Stimulated activated CD4-positive, alpha-beta T cell treated with anti-CD3 and anti-CD28 coated beads, Interleukin-1b, Interleukin-23, amount 100 ng/mL, for 24 hours (primary cell): Measurements from ENCODE around the gene CDYL.

Experiments used
- DNase-seq, 4 experiments: peaks; one replicate each; pipeline ENCODE4 v3.0.0-alpha.2; 2020; ENCODE audit warnings: low read depth in 4 of 4, low spot score in 1 of 4

CDYL gene

GRCh38 chr6:4880363-4880762, 104.2 kb downstream of the CDYL start:
- no peak for DNase-seq

DNA sequence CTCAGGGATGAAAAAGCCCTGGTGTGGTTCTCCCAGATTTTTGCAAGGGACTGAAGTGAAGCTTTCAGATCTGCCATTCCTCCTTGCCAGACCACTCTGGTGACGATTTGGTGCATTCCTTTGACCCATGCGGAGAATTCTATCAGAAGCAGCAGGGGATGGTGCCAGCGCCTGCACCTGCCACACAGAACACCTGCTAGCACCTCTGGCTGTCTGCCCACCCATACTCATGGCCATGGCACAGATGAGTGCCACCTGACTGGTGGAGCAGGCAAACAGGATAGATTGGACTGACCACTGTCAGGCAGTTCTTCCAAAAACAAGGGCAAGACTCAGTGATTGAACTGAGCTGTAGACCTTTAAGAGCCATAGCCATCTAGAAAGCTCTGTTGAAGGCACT, 107.1 kb downstream of the CDYL start:
- no peak for DNase-seq

DNA sequence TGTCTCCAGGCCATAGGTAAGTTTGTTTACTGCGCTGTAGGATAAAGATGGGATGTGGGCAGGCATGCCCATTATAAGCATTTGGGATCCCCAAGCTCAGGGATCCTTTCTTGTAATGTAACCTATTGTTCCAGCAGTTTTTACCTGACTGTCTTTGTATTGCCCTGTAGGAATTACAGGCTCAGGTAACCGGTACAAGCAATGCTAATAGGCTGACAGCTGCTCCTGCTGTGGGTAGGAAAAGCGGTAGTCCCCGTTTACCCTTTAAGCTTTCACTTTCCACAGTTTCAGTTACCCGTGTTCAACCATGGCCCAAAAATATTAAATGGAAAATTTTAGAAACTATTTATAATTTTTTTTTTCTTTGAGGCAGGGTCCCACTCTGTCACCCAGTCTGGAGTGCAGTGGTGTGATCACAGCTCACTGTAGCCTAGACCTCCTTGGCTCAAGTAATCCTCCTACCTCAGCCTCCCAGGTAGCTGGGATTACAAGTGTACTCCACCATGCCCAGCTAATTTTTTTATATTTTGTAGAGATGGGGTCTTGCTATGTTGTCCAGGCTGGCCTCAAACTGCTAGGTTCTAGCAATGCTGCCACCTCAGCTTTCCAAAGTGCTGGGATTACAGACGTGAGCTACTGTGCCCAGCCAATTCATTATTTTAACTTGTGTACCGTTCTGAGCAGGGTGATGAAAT, 108.6 kb downstream of the CDYL start:
- DNase-seq = no peak

GRCh38 chr6:4885341-4885933, 109.2 kb downstream of the CDYL start:
- no peak for DNase-seq

- no peak for DNase-seq
Observed at GRCh38 chr6:4888841-4889240, 112.6 kb downstream of the CDYL start.

DNA sequence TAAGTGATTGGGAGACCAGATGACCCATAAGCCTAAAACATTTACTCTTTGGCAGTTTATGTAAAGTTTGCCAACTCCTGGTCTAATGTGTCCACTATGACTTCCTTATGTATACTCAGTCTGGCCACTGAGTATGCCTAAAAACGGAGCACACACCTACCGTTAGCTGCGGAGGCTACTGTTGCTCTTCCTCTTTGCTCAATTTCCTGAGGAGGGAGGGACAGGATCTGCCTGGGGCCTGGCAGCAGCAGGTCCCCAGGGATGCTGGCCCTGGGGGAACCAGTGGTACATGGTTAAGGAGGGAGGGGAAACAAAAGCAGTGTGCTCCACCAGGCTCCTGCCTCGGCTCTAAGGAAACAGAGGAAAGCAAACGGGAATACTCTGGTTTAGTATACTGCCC, 113.5 kb downstream of the CDYL start:
- no peak for DNase-seq

DNA sequence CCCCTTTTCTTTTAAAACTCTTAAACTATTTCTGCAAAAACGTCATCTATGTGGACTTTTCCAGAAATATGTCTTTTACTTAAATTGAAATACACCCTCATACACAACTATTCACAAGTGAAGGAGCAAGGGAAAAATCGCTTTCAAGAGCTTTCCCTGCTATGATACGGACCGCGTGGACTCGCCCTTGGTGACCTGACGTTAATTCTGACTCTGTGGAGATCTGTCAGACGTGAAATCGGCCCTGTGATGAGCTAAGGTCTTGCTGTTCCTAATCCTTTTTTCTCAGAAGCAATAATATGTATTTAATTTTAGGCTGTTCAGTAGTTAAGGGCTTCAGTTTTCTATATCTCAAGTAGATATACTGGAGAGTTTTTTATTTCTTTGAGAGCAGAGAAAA, 114.0 kb downstream of the CDYL start:
- no peak for DNase-seq

DNA sequence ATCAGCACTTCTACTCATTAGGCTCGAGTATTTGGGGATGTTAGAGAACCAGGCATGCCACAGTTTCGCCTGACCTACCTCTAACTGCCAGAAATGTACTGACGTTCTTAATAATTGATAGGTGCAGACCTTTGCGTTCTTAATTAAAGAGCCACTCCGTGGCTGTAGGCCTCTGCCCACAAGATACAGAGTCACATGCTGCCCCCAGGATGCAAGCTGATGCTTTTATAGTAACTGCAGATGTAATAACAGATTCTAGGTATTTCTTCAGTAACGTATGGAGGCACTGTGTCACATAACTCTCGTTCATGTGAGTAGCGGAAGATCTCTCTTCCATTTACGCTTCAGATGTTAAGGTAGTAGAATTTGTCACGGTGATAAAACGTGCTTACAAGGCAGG, 114.4 kb downstream of the CDYL start:
- DNase-seq = no peak

DNA sequence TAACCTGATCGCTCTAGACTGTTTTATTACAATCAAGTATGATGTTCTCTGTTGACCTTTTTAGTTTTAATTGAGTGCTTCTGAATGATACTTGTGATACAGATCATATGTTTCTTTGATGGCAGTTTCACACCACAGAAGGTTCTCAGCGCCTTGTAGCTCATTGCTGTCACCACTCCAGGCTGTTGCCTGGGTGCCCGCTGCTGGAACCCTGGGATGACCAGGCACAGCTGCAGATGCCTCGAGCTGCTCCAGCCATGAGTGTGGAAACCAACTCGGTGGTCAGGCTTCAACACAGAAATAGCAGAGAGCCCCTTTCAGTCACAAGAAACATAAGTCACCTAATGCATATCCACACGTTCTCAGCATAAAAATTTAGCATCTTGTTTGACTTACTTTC, 114.9 kb downstream of the CDYL start:
- DNase-seq = no peak

GRCh38 chr6:4892785-4893485, 116.7 kb downstream of the CDYL start:
- DNase-seq = no peak

- no peak for DNase-seq
Observed at GRCh38 chr6:4894049-4894448, 117.8 kb downstream of the CDYL start.

DNA sequence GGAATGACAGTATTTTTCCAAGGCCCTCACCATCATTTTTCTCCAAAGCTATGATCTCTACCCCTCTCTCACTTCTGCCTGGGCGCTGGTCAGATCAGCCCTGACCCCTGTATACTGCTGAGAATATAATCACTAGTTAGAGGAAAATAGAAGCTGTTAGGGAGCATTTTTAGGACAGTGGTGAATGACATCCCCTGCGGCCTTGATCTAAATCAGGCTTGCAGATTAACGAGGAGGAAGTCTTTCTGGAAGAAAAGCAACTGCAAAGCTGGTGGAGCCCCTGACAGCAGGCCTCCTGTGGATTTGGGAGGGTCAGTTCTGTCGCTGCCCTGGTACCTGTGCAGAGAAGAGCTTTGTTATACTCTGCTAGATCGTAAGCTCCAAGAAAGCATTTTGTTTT, 119.8 kb downstream of the CDYL start:
- no peak for DNase-seq

- no peak for DNase-seq
Observed at GRCh38 chr6:4896401-4896800, 120.2 kb downstream of the CDYL start.

- no peak for DNase-seq
Observed at GRCh38 chr6:4899249-4900034, 123.2 kb downstream of the CDYL start.

DNA sequence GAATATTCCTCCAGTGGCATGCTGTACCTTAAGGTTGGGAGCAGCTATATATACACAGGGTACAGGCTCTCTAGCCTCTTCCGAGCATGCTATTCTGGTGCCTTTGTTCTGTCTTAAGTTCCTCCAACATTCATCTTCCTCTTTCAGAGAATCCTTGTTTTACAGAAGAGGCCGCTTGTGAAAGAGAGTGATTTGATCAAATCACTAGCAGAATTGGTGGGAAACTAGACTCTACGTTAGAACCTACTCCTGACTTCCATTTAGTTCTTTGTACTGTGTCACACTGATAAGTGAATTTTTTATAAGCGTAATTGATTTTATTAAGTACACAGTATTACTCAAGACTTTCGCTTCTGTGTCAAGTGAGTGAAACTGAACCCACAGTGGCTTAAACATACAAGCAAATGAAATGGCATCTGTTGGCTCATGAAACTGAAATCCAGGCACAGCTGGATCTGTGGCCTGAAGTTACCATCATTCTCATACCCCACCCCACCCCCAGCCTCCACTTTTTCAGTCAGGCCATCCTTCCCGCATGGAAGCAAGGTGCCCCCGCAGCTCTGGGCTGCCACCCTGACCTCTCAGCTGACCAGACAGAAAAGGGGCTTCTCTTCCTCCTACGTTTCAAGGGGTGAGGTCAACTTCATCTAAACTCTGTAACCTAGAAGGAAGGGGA, 125.3 kb downstream of the CDYL start:
- DNase-seq = no peak

DNA sequence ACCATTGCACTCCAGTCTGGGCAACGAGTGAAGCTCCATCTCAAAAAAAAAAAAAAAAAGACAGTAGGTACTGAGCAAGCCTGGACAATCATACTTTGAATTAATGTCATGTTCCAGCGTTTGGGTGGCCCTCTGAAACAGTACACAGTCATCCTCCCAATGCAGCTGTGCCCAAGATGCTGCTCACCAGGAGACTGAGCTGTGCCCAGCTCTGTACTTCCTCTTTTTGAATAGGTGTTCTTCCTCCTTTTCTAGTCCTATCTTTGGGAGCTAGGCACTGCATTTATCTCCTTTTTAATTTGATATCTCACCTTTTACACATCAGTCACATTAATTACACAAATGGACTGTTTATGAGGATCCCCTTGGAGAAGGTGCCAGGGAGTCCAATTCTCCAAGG, 126.2 kb downstream of the CDYL start:
- DNase-seq = no peak

DNA sequence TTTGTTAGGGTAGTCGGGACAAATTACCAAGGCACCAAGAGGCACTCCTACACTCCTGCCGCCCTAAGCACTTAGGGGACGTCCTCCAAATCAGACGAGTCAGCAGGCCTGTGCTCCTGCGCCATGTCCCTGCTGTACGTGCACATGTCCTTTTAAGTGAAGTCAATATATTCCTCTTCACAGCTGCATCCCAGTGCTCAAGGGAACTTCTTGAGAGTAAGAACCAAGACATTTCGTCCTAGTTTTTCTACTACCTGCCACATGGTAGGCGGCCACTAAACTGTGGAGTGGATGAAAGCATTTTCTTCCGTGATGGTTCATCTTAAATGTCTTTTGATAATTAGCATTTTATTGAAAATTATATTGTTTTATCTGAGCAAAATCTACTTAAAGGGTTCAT, 126.9 kb downstream of the CDYL start:
- no peak for DNase-seq

DNA sequence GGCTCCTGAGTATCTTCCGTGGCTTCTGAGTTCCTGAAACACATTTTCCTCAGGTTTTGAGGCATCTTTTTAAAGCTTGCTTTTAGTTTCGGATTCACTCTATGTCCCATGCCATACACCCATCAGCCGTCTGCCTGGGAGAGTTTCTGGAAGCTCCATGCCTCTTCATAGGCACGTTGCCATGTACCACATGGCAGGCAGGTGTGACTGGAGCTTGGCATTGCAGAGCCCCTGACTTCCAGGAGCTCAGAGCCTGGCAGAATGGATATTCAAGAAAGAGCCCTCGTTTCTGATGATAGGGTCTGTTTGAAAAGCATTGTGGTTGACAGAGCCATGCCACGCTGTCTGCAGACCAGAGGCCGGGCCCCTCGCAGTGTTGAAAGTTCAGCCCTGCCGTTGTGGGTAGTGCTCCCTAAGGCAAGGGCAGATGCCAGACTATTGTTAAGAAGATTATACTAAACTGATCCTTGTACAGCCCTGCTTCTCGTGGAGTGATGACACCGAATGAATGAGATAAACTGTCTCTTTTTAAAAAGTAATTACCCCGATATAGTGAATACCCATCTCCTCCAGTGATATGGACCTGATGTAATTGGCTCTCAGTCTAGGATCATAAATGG, 127.7 kb downstream of the CDYL start:
- no peak for DNase-seq

- no peak for DNase-seq
Observed at GRCh38 chr6:4904461-4905025, 128.3 kb downstream of the CDYL start.

GRCh38 chr6:4905826-4906225, 129.6 kb downstream of the CDYL start:
- no peak for DNase-seq
